HCT116 (cell line): ENCODE results near the gene FREY1.

Experiments used
- ATF3 ChIP-seq: IDR thresholded peaks from 2 replicates; pipeline ENCODE4 v1.6.1; 2012
- CBX3 ChIP-seq: IDR thresholded peaks from 2 replicates; pipeline ENCODE4 v1.6.1; 2012; ENCODE audit warnings: low read depth
- CEBPB ChIP-seq: IDR thresholded peaks from 2 replicates; pipeline ENCODE4 v1.6.1; 2012; ENCODE audit warnings: low read depth
- POLR2A ChIP-seq: IDR thresholded peaks from 2 replicates; pipeline ENCODE4 v1.7.0; 2011; ENCODE audit warnings: borderline replicate concordance; ENCODE audit not compliant: insufficient read depth, insufficient read length; ENCODE audit errors: extremely low read depth
- SRF ChIP-seq: IDR thresholded peaks from 2 replicates; pipeline ENCODE4 v1.6.1; 2012; ENCODE audit warnings: low read depth
- TF ChIP-seq, protein P1 (sequence below), 3 experiments: fragments of 200-600 bp in 1 of 3; sonication (generic) in 1 of 3; IDR thresholded peaks in 2 of 3; conservative IDR thresholded peaks in 1 of 3; 2 replicates each; pipeline ENCODE4 v1.5.1; 2012 to 2017; ENCODE audit warnings: low read depth in 2 of 3, low read length in 2 of 3, antibody characterized with exemption in 1 of 3, borderline replicate concordance in 1 of 3, control low read depth in 1 of 3, mild to moderate bottlenecking in 1 of 3, mixed read lengths in 1 of 3, mixed run types in 1 of 3, moderate library complexity in 1 of 3; ENCODE audit not compliant: insufficient read depth in 1 of 3

- TF ChIP-seq SRF = no peak
- no peak for TF ChIP-seq CBX3
- no peak for TF ChIP-seq POLR2A
- TF ChIP-seq, protein P1, sequence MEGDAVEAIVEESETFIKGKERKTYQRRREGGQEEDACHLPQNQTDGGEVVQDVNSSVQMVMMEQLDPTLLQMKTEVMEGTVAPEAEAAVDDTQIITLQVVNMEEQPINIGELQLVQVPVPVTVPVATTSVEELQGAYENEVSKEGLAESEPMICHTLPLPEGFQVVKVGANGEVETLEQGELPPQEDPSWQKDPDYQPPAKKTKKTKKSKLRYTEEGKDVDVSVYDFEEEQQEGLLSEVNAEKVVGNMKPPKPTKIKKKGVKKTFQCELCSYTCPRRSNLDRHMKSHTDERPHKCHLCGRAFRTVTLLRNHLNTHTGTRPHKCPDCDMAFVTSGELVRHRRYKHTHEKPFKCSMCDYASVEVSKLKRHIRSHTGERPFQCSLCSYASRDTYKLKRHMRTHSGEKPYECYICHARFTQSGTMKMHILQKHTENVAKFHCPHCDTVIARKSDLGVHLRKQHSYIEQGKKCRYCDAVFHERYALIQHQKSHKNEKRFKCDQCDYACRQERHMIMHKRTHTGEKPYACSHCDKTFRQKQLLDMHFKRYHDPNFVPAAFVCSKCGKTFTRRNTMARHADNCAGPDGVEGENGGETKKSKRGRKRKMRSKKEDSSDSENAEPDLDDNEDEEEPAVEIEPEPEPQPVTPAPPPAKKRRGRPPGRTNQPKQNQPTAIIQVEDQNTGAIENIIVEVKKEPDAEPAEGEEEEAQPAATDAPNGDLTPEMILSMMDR (IDR thresholded peaks at IDR 0.05 in 2 of 3, conservative IDR thresholded peaks at IDR 0.05 in 1 of 3; ENCODE audit: borderline replicate concordance in 1 of 3, insufficient read depth in 1 of 3, low read depth in 2 of 3, low read length in 2 of 3) = no peak
- TF ChIP-seq CEBPB = no peak
- TF ChIP-seq ATF3 = no peak
Observed at GRCh38 chr11:45945397-45945999, 38.4 kb upstream of the FREY1 start.
